ENCODE data around the gene SCN5A. TPM values are rescaled to one million over a fixed set of nuclear protein-coding genes. Genes with fewer than 3 reads are reported as not detected.

The SCN5A gene
- total RNA-seq, 1 donor, result not detected

GRCh38 chr3:38638354-38638753 lies 11.1 kb downstream of the SCN5A start:
- Histone ChIP-seq H3K79me2 (ENCODE audit: insufficient read depth, low read length) (no peaks in the 10 kb centered on the region), H3K4me1 (ENCODE audit: insufficient read depth, low read length) (no peaks in the 10 kb centered on the region), H3K27ac (ENCODE audit: low read depth, low read length) (no peak overlapping the region), H3K4me2 (ENCODE audit: insufficient read depth, low read length) (no peak overlapping the region), H3K36me3 (ENCODE audit: insufficient read depth, low read length) (no peaks in the 10 kb centered on the region), H3K27me3 (ENCODE audit: insufficient read depth, low read length) (peaks cover 38% of the 10 kb centered on the region), H3K9me3 (ENCODE audit: low read depth, low read length) (no peaks in the 10 kb centered on the region), H4K20me1 (ENCODE audit: insufficient read depth, low read length) (no peaks in the 10 kb centered on the region), H3K4me3 (ENCODE audit: insufficient read depth, low read length) (no peak overlapping the region), H2AFZ (ENCODE audit: low read length) (no peak overlapping the region)
- DNase-seq (ENCODE audit: insufficient read length, low spot score, missing footprints), result peak; percentile 51
- no peak for TF ChIP-seq CTCF (IDR thresholded peaks at IDR 0.05; ENCODE audit: extremely low read depth, low read depth, low read length)

GRCh38 chr3:38637906-38638305 lies 11.6 kb downstream of the SCN5A start:
- no peaks in the 10 kb centered on the region for H3K79me2 ChIP-seq (ENCODE audit: insufficient read depth, low read length)
- H3K4me2 ChIP-seq (ENCODE audit: insufficient read depth, low read length), result no peak overlapping the region
- H3K9me3 ChIP-seq (ENCODE audit: low read depth, low read length), result no peaks in the 10 kb centered on the region
- peak; percentile 42 for DNase-seq (ENCODE audit: insufficient read length, low spot score, missing footprints)
- H4K20me1 ChIP-seq (ENCODE audit: insufficient read depth, low read length), result no peaks in the 10 kb centered on the region
- H3K4me1 ChIP-seq (ENCODE audit: insufficient read depth, low read length), result no peaks in the 10 kb centered on the region
- H3K27me3 ChIP-seq (ENCODE audit: insufficient read depth, low read length), result peaks cover 33% of the 10 kb centered on the region
- H3K36me3 ChIP-seq (ENCODE audit: insufficient read depth, low read length), result no peaks in the 10 kb centered on the region
- TF ChIP-seq CTCF (IDR thresholded peaks at IDR 0.05; ENCODE audit: extremely low read depth, low read depth, low read length), result no peak
- no peak overlapping the region for H3K4me3 ChIP-seq (ENCODE audit: insufficient read depth, low read length)
- no peak overlapping the region for H2AFZ ChIP-seq (ENCODE audit: low read length)
- no peak overlapping the region for H3K27ac ChIP-seq (ENCODE audit: low read depth, low read length)

GRCh38 chr3:38636881-38637280 lies 12.6 kb downstream of the SCN5A start:
- TF ChIP-seq CTCF (IDR thresholded peaks at IDR 0.05; ENCODE audit: extremely low read depth, low read depth, low read length), result no peak

GRCh38 chr3:38636464-38636863 lies 13.0 kb downstream of the SCN5A start:
- Histone ChIP-seq H2AFZ (ENCODE audit: low read length) (no peak overlapping the region), H3K4me1 (ENCODE audit: insufficient read depth, low read length) (no peaks in the 10 kb centered on the region), H3K27me3 (ENCODE audit: insufficient read depth, low read length) (peaks cover 22% of the 10 kb centered on the region), H3K4me2 (ENCODE audit: insufficient read depth, low read length) (no peak overlapping the region), H4K20me1 (ENCODE audit: insufficient read depth, low read length) (no peaks in the 10 kb centered on the region), H3K79me2 (ENCODE audit: insufficient read depth, low read length) (no peaks in the 10 kb centered on the region), H3K27ac (ENCODE audit: low read depth, low read length) (no peak overlapping the region), H3K9me3 (ENCODE audit: low read depth, low read length) (no peaks in the 10 kb centered on the region), H3K36me3 (ENCODE audit: insufficient read depth, low read length) (no peaks in the 10 kb centered on the region), H3K4me3 (ENCODE audit: insufficient read depth, low read length) (no peak overlapping the region)
- no peak for TF ChIP-seq CTCF (IDR thresholded peaks at IDR 0.05; ENCODE audit: extremely low read depth, low read depth, low read length)
- peak; percentile 41 for DNase-seq (ENCODE audit: insufficient read length, low spot score, missing footprints)

More at GRCh38 chr3:38636881-38637280, 12.6 kb downstream of the SCN5A start:
- Histone ChIP-seq H3K4me3 (ENCODE audit: insufficient read depth, low read length) (no peak overlapping the region), H2AFZ (ENCODE audit: low read length) (no peak overlapping the region), H3K9me3 (ENCODE audit: low read depth, low read length) (no peaks in the 10 kb centered on the region), H3K79me2 (ENCODE audit: insufficient read depth, low read length) (no peaks in the 10 kb centered on the region), H3K27ac (ENCODE audit: low read depth, low read length) (no peak overlapping the region), H3K4me2 (ENCODE audit: insufficient read depth, low read length) (no peak overlapping the region), H3K36me3 (ENCODE audit: insufficient read depth, low read length) (no peaks in the 10 kb centered on the region), H3K27me3 (ENCODE audit: insufficient read depth, low read length) (peaks cover 26% of the 10 kb centered on the region), H4K20me1 (ENCODE audit: insufficient read depth, low read length) (no peaks in the 10 kb centered on the region), H3K4me1 (ENCODE audit: insufficient read depth, low read length) (no peaks in the 10 kb centered on the region)
- DNase-seq (ENCODE audit: insufficient read length, low spot score, missing footprints), result peak; percentile 39

Measured in osteoblast (primary cell).